T follicular helper cell (primary cell): ENCODE results near the gene KLF11.

Experiments
- DNase-seq: peaks from one replicate; pipeline ENCODE4 v3.0.0-alpha.2; 2020; ENCODE audit warnings: low read depth
- total RNA-seq, 2 experiments: gene quantifications; one replicate each; lab custom pipeline; 2026; lab: John Stamatoyannopoulos, UW

KLF11 gene
- total RNA-seq = 10.5 to 19.4 reads per million in 2 experiments

GRCh38 chr2:10043256-10043905 is at the start of gene KLF11:
TSS of gene KLF11 (plus strand) at chr2:10043550. CDS start at chr2:10043717, 167 bp downstream.
- peak; percentile 65 for DNase-seq

GRCh38 chr2:9994462-9994861 is 48.9 kb upstream of the KLF11 start:
- no peak for DNase-seq

DNA sequence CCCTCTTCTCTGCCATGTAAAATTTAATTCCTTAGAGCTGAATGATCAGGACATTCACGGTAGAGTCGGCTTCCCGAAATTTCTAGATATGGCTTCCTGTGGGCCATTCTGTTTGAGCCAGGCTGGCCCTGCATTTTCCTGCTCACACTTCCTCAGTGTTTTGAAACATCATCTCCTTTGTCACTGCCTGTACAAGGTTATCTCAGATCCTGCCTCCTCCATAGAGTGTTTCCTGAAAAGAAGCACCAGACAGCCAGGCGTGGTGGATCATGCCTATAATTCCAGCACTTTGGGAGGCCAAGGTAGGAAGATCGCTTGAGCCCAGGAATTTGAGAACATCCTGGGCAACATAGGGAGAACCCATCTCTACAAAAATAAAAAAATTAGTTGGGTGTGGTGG is 48.3 kb upstream of the KLF11 start:
- no peak for DNase-seq

- no peak for DNase-seq
Observed at GRCh38 chr2:9996321-9996720, 47.0 kb upstream of the KLF11 start.

- no peak for DNase-seq
Observed at GRCh38 chr2:9997936-9998335, 45.4 kb upstream of the KLF11 start.

DNA sequence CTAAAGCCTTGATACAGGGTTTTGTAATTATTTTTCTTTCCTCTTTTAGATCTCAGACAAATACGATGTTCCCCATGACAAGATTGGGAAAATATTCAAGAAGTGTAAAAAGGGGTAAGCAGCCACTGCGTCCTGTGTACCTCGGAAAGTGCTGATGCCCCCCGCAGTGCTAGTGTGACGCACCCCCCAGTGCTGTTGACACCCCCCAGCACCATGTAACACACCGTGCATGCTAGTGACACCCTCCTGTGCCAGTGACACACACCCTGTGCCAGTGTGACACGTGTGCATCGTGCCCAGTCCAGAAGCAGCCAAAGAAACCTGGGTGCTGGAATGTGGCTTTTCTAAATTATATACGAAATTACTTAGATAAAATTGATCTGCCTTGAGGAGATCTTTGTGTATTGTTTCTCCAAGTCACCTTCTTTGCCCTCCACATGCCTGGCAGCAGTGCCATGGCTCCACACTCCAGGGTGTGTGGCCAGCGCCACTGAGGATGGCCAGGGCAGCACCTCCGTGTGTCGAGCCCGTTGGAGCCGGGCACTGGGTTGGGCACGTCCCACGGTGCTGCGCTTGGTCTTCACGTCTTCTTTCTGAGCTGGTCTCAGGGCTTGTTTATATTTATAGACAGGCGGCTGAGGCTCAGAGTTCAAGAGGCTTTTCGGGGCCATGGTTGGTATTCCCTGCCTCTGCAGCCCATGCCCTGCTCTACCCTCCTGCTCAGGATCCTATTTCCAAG is 44.3 kb upstream of the KLF11 start:
- DNase-seq = no peak

- no peak for DNase-seq
Observed at GRCh38 chr2:9999693-10000092, 43.7 kb upstream of the KLF11 start.

- DNase-seq = no peak
Observed at GRCh38 chr2:10000541-10000940, 42.8 kb upstream of the KLF11 start.

DNA sequence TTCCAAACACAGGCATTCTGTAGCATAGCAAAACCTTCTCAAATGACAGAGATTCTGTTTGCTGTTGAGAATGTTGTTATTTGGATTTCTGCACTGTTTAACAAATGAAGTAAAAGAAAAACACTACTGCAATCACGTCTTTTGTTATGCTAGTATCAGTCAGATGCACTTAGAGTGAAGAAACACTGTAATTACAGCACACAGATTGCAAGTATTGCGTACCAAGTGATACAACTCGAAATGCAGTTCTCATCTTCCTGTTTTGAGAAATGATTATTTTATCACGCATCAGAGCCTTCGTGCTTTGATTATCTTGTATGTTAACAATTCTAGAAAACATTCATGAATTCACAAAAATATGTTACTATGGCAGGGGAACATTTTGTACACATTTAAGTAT is 41.8 kb upstream of the KLF11 start:
- no peak for DNase-seq

DNA sequence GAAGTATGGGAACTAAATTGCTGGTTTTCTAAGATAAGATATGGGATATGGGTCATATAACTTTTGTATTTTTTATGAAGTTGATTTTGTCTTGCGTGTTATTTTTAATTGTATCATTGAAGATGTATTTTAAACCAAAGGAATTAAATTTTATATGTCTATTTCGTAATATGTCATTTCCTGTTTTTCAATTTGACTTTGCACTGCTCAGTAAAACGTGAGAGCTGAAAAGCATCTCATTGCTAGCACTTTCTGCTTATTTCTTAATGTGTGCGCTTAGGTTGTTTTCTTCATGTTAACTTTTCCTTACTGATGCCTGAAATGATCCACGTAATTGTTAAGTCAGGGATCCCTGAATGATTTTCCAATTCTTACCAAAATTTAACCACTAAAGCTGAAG is 41.2 kb upstream of the KLF11 start:
- DNase-seq = no peak

DNA sequence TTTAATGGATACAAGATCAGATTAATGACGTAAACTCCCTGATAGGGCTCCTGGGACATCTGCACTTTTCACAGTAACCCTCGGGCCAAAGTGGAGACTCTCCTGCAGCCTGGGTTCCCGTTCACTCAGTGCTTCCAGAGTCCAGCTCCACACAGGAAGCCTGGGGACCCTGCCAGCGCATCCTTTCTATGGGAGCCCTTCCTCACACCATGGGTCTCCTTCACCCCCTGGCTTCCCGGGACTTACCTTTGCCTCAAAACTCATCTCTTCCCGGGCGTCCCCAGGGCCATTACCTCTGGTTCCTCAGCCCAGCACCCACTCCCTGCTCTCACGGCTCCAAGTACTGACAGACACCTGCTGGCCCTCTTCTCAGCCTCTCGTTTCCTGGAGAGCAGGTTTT is 40.7 kb upstream of the KLF11 start:
- no peak for DNase-seq

DNA sequence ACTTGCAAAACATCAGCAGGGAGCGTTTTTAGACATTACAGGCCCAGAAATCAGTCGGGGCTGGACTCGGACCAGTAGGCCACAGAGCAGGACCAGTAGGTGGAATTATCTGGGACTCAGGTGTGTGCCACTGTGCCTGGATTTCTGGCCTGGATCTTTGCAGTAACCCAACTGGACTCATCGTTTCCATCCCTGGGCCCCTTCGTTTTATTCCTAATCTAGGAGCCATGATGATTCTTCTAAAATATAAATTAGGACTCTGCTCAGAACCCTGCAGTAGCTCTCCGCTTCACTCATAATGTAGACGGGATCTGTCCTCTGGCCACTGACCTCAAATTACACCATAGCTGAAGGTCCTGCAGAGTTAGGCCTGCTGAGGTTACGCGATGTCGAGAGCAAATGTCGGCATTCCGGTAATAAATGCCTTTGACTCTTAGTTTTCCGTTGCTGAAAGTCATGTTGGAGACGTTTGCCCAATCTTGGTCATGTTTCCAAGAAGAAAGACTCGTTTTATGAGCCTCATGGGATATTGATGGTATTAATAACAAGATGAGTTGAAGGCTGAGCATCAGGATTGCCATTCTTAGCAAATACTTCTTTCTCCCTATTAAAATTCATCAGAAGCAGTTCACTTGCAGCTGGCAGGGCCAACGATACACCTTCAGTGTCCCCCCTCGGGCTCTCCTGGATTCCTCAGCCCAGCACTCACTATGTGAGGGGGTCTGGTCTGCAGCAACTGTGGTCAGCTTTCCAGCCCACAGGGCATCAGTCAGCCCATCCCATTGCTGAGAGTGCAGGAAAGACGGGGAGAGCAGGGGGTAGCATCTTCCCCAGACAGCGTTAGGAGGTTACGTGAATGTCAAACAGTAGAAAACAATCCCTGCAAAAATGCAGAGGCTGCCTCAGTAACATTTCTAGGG is 39.9 kb upstream of the KLF11 start:
- DNase-seq = no peak

DNA sequence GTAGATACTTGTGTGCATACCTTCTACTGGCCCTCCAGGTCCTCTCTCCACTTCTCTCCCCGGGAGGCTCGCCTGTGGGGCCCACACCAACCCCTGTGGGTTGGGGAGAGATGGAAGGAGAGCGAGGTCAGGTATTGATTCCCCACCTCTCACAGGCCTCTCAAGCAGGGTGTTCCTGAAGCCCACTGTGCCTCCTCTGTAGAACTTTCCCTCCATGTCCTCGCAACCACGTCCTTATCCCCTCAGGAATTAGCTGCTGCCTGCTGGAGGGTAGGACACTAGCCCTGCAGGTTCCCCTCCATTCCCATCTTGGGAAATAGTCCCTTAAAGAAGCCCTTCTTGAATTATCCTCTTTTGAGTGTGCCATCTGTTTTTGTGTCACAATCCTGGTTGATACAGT is 38.9 kb upstream of the KLF11 start:
- DNase-seq = no peak

GRCh38 chr2:10004836-10005235 is 38.5 kb upstream of the KLF11 start:
- no peak for DNase-seq

- no peak for DNase-seq
Observed at GRCh38 chr2:10005461-10006235, 37.7 kb upstream of the KLF11 start.

GRCh38 chr2:10006236-10007161 is 36.9 kb upstream of the KLF11 start:
- DNase-seq = no peak

- no peak for DNase-seq
Observed at GRCh38 chr2:10007435-10007834, 35.9 kb upstream of the KLF11 start.

GRCh38 chr2:10007921-10008808 is 35.2 kb upstream of the KLF11 start:
- no peak for DNase-seq

DNA sequence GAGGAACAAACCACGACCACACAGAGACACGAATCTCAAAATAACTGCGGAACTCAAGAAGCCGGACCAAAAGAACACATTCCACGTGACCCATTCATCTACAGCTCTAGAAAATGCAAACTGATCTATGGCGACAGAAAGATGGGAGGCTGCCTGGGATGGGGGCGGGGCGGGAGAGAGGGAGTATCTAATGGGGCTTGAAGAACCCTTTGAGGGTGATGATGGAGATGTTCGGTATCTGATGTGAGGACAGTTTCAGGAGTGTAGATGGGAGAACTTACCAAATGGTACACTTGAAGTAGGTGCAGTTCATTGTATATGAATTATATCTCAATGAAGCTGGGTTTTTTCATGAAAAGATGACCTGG is 34.6 kb upstream of the KLF11 start:
- DNase-seq = no peak
